HG03558 (cell line): ENCODE data around the gene ACSF3.
"Not testable (repeated sequence)": the region's sequence is repeated elsewhere in the genome, so short reads cannot be mapped to it uniquely, and the experiment has no call there.

Experiments
- ATAC-seq: cut with Tn5 transposase; IDR thresholded peaks from one replicate; pipeline ENCODE4 v1.9.1; 2021; ENCODE audit warnings: moderate number of reproducible peaks; ENCODE audit not compliant: unreplicated experiment; ENCODE audit errors: extremely low read depth

The ACSF3 gene

DNA sequence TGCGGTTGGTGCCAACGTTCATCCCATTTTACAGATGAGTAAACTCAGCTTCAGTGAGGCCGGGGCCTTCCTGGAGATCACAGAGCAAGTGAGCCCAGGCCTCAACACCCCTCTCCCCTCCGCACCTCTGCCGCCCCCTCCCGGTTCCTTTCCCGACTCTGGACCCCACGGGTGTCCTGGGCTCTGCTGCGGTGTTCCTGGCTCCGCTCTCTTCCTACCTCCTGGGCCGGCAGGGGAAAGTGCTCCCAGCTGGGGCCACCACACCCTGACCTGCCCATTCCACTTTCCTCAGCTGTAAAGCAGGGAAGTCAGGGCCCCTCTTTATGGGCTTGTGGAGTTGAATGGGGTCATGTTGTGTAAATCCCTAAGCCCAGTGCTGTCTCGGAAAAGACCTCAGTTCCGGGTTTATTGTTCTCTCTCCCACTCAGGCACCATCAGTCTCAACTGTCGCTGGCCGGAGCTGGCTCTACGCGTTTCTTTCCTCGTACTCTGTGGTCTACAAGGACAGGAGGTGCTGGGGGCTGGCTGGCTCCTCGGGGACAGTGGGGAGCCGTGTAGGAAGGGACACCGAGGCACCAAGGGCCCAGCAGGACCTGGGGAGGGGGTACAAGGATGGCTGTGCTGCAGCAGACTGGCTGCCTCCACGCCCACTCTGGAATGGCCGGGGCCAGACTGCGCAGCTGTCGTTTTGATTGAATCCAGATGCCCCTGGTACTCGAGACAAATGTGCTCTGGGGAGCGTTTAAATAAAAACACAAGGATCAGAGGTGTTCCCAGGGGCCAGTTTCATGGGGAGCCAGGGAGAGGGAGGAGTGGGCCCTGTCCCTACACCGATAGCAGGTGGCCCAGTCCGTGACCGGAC, 21.7 kb upstream of the ACSF3 start:
- ATAC-seq, result no peak

GRCh38 chr16:89072548-89073130, 21.0 kb upstream of the ACSF3 start:
- ATAC-seq, result no peak

DNA sequence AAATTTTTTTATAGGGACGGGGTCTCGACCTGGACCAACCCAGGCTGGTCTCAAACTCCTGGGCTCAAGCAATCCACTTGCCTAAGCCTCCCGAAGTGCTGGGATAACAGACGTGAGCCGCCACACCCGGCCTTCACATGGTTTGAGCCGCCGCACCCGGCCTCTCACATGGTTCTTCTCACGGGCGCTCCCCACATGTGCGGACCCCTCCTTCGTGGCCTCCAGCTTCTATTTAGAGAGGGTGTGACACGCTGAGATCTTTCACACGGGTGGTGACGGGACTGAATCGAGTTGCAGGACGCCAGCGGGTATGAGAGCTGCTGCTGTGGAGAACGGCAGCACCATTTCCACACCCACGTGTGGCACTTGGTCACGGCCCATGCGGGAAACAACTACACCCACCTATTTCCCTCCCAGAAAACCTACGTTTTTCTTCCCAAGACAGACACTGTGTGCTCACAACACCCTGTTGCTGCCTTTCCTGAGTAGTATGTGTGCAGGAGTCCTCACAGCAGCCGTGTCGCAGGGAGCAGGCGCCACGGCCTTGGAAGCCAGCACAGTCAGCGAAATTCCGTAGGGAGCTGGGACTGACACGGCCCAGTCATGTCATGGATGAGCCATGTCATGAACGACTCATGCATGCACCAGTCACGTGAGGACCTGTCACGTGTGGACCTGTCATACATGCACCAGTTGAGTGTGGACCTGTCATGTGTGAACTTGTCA, 20.1 kb upstream of the ACSF3 start:
- ATAC-seq, result no peak

GRCh38 chr16:89074072-89074674, 19.5 kb upstream of the ACSF3 start:
- ATAC-seq, result not testable (repeated sequence)

DNA sequence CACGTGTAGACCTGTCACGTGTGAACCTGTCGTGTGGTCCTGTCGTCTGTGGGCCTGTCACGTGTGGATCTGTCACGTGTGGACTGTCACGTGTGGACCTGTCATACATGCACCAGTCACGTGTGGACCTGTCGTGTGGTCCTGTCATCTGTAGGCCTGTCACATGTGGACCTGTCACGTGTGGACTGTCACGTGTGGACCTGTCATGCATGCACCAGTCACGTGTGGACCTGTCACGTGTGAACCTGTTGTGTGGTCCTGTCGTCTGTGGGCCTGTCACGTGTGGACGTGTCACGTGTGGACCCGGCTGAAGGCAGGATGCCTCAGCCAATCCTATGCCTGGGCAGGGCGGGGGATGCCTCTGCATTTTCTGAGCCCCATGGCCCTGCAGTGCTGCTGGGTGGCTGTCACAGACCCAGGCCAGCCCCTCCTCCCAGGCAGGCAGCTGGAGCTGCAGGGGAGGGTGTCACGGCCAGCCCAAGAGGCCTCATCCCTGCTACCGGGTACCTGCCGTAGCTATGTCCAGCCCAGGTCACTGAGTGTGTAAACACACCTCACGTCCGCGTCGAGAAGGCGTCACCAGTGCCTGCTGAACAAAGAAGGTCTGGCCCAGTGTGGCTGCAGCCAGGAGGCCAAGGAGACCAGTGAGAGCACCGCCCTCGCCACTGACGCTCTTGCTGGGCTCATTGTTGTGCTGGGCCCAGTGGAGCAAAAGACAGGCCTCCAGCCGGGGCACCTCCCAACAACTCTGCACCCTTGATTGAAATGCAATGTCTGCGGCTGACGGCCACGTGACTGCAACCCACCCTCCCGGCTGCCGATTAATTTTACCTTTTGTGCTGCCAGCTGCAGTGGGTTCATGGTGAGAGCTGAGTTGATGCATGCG, 18.6 kb upstream of the ACSF3 start:
- ATAC-seq, result no peak

- ATAC-seq, result no peak
Measured at GRCh38 chr16:89076159-89076558, 17.5 kb upstream of the ACSF3 start.

DNA sequence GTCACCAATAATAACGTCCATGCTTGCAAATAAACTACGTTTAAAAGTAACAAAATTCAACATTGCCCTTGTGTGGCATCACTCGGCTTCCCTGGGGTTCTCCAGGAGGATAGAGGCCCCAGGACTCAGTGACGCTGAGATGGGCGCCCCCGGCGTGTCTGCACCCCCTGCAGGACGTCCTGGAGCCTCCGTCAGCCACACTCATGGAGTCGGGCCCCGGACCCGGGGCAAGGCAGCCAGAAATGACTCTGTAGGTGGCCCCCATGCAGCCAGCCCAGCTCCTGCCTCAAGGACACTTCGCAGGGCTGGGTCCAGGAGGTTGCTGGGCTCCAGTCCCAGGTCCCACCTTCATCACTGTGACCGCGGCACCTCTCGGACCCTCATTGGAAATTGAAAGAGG, 16.6 kb upstream of the ACSF3 start:
- no peak for ATAC-seq

DNA sequence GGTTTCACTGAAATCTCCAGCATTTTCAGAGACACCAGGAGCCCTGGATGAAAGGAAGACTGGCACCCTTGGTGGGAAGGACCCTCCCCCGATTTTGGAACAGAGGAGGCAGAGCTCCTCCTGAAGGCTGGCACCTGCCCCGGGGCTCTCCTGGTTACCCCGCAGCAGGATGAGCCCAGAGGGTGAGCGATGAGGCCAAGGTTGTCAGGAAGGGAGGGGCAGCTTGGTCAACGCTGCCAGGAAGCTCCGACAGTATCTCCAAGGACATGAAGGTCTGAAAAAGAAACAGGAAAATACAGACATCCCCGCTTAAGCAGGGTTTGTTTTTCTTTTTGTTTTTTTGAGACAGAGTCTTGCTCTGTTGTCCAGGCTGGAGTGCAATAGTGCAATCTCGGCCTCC, 15.5 kb upstream of the ACSF3 start:
- ATAC-seq, result no peak

DNA sequence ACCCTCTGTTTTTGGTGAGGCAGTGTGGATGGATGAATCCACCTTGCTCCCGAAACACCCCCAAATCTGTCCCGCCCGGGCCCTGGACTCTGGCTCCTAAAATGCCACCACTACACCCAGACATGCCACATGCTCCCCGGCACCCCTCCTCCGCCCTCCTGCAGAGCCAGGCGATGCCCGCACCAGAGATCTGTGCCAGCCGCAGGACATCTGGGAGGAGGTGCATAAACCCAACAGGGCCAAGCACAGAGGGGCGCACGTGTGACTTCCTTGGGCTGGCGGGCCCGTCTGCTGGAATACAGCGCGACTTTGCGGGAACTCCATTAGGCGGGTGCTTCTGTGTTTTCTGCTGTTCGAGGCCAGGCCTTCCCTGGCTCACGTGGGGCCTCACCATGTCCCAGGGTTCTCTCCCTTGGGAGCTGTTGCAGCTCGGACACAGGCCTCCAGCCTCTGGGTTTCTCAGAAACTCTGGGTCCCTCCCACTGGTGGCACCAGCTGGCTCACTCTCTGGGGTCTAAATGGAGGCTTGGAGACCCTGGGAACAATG, 14.1 kb upstream of the ACSF3 start:
- no peak for ATAC-seq

DNA sequence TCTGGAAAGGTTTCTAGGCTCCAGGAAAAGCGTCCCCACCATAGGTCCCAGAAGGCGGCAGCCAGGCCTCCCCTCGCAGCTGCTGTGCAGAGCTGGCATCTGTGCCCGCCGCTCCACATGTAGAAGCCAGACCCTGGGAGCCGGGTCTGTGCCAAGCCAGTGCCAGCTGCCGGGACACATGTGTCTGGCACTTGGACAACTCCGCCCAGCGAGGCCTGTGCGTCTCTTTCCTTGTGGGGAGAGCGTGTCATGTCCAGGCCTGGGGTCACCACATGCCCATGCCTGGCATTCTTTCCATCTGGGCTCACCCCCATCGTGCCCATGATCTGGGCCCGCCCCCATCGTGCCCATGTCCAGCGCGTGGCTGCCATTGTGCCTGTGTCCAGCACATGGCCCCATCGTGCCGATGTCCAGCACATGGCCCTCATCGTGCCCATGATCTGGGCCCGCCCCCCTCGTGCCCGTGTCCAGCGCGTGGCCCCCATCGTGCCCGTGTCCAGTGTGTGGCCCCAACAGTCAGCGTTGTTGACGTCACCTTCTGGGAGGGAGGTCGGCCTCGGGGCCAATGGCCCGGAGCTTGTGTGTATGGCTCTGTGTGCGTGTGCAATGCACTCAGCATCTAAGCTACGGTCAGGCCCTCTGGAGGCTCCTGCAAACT, 13.3 kb upstream of the ACSF3 start:
- no peak for ATAC-seq

DNA sequence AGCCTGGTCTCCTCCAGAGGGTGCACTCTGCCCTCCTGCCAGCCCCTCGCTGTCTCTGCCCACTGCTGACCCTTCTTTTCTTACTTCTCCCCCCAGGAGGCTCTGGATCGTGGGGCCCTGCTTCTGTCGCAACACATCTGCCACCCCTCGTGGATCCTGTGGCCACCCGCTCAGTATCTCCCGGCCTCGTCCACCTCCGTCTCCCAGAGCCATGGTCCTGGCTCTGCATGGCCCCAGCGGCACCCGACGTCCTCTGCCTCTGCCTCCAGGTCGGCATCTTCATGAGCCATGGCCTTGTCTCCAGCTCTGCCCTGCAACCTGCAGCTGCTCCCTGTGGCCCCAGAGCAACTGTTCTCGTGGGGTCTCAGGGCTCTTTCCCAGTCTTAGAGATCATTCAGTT, 12.1 kb upstream of the ACSF3 start:
- no peak for ATAC-seq

DNA sequence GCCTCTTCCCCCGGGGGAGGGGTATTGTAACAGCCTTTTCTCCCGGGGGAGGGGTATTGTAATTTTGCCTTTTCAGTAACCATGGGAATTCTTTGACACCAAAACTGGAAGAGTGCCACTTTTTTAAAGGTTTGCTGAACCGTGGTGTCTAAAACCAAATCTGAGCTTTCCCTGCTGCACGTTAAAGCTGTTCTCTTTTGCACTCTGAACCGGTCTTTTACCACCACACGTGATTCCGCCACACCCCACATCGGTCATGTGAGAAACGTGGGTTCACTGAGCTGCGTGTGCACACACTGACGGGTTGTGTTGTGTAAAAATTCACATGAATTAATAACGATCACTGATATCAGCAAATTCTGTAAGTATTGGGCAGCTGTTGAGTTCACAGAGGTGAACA, 9.2 kb upstream of the ACSF3 start:
- no peak for ATAC-seq

DNA sequence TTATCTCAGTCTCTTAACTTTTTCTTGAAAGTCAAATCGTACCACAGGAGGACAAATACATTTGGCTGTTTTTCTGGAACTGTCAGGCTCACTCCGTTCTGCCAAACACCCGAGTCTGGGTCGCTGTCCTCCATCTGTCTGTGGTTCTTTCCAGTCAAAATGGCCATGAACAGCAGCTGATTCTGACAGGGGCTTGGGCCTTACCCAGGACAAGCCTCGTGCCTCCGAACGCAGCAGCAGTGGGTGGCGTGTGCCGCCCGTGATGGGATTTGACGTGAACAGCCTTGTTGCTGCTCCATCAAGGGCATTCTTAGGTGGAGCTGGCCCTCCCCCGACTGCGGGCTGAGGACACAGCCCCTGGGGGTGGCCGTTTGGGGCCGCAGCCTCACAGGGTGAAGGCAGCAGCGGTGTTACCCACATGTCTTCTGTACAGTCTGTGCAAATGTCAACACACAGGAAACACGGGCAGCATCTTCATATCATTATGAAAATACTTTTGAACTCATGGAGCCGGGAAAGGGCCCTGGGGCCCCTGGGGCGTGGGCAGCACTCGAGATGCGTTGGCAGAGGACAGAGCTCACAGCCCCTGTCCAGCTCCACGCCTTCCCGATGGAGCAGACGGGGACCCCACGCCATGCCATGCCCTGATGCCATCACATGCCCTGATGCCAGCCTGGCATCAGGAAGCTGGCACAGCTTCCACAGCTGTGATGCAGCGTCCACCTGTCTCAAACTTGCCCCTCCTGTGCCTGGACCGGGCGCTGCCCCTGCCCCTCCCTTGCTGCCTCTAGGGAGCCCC, 8.6 kb upstream of the ACSF3 start:
- ATAC-seq, result no peak

GRCh38 chr16:89085755-89086154, 7.9 kb upstream of the ACSF3 start:
- ATAC-seq, result no peak

- no peak for ATAC-seq
Measured at GRCh38 chr16:89087922-89088497, 5.6 kb upstream of the ACSF3 start.

DNA sequence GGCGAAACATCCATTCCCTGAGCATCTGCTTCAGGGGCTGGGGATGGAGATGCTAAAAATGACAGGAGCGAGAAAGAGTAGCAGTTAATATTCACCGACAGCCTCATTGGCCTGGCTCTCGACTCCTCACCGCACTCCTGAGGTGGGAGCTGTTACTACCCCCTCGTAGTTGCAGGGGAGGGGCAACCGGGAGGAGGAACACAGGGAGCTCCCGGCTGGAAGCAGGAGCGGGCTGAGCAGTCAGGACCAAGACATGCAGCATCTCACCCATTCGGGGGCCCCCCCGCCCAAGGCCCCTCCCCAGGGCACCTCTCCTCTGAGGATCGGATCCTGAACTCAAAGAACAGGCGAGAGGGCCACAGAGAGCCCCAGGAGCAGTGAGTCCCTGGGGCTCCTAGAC, 4.5 kb upstream of the ACSF3 start:
- ATAC-seq, result no peak

GRCh38 chr16:89090182-89090630, 3.4 kb upstream of the ACSF3 start:
- ATAC-seq, result no peak
